SK-N-SH treated with all-trans-retinoic acid at 6 μM for 48 hours (cell line): ENCODE results near the gene ACTG2.

Source experiments
- BACH2 ChIP-seq: fragments of 250-450 bp; sonication (Bioruptor Pico); IDR thresholded peaks from 2 replicates; pipeline ENCODE4 v1.9.0; 2021; ENCODE audit warnings: mild to moderate bottlenecking, borderline replicate concordance
- CSDC2 ChIP-seq: fragments of 250-450 bp; sonication (Bioruptor Pico); IDR thresholded peaks from 2 replicates; pipeline ENCODE4 v1.5.0; 2020; ENCODE audit warnings: mild to moderate bottlenecking, moderate library complexity
- POU6F1 ChIP-seq: fragments of 250-450 bp; sonication (Bioruptor Pico); IDR thresholded peaks from 2 replicates; pipeline ENCODE4 v1.8.0; 2021; ENCODE audit warnings: low read depth, mild to moderate bottlenecking, moderate library complexity, borderline replicate concordance
- RARB ChIP-seq: fragments of 250-450 bp; sonication (Bioruptor Pico); IDR thresholded peaks from 2 replicates; pipeline ENCODE4 v1.8.0; 2021; ENCODE audit warnings: mild to moderate bottlenecking, moderate library complexity
- SNAI2 ChIP-seq: fragments of 250-450 bp; sonication (Bioruptor Pico); IDR thresholded peaks from 2 replicates; pipeline ENCODE4 v1.5.0; 2020; ENCODE audit warnings: mild to moderate bottlenecking, moderate library complexity
- TOX ChIP-seq: fragments of 250-450 bp; sonication (Bioruptor Pico); IDR thresholded peaks from 2 replicates; pipeline ENCODE4 v1.8.0; 2021; ENCODE audit warnings: mild to moderate bottlenecking, moderate library complexity, borderline replicate concordance
- ZC3H10 ChIP-seq: fragments of 250-450 bp; sonication (Bioruptor Pico); IDR thresholded peaks from 2 replicates; pipeline ENCODE4 v1.5.1; 2021; ENCODE audit warnings: mild to moderate bottlenecking, moderate library complexity
- ZFP3 ChIP-seq: fragments of 250-450 bp; sonication (Bioruptor Pico); IDR thresholded peaks from 2 replicates; pipeline ENCODE4 v1.5.0; 2020; ENCODE audit warnings: mild to moderate bottlenecking, moderate library complexity
- ZNF565 ChIP-seq: fragments of 450-650 bp; formaldehyde crosslinking; conservative IDR thresholded peaks from 2 replicates; pipeline ENCODE4 v1.5.0; 2020; ENCODE audit warnings: low read depth, mild to moderate bottlenecking, moderate library complexity
- ZNF70 ChIP-seq: fragments of 450-650 bp; formaldehyde crosslinking; IDR thresholded peaks from 2 replicates; pipeline ENCODE4 v1.5.0; 2020; ENCODE audit warnings: mild to moderate bottlenecking, moderate library complexity
- ZNF8 ChIP-seq: fragments of 450-650 bp; formaldehyde crosslinking; IDR thresholded peaks from 2 replicates; pipeline ENCODE4 v1.5.0; 2020; ENCODE audit warnings: mild to moderate bottlenecking, moderate library complexity
- TF ChIP-seq, protein P1 (sequence below): fragments of 250-450 bp; sonication (Bioruptor Pico); IDR thresholded peaks from 2 replicates; pipeline ENCODE4 v1.8.0; 2020; ENCODE audit warnings: mild to moderate bottlenecking, moderate library complexity, borderline replicate concordance

- TF ChIP-seq ZC3H10 (CRISPR knock-in tag) (no peak), RARB (CRISPR knock-in tag) (no peak), TOX (CRISPR knock-in tag) (no peak), ZNF565 (CRISPR knock-in tag) (no peak), ZNF70 (no peak), ZFP3 (CRISPR knock-in tag) (no peak), BACH2 (CRISPR knock-in tag) (no peak), ZNF8 (CRISPR knock-in tag) (no peak), SNAI2 (CRISPR knock-in tag) (no peak), POU6F1 (CRISPR knock-in tag) (no peak), CSDC2 (CRISPR knock-in tag) (no peak)
- TF ChIP-seq, protein P1, sequence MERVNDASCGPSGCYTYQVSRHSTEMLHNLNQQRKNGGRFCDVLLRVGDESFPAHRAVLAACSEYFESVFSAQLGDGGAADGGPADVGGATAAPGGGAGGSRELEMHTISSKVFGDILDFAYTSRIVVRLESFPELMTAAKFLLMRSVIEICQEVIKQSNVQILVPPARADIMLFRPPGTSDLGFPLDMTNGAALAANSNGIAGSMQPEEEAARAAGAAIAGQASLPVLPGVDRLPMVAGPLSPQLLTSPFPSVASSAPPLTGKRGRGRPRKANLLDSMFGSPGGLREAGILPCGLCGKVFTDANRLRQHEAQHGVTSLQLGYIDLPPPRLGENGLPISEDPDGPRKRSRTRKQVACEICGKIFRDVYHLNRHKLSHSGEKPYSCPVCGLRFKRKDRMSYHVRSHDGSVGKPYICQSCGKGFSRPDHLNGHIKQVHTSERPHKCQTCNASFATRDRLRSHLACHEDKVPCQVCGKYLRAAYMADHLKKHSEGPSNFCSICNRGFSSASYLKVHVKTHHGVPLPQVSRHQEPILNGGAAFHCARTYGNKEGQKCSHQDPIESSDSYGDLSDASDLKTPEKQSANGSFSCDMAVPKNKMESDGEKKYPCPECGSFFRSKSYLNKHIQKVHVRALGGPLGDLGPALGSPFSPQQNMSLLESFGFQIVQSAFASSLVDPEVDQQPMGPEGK (CRISPR knock-in tag) = no peak
Measured at GRCh38 chr2:73877071-73877802, 15.6 kb upstream of the ACTG2 start.
